ENCODE results near the gene TNFAIP8L2. TPM values are rescaled to one million over a fixed set of nuclear protein-coding genes. Genes with fewer than 3 reads are reported as not detected.

The TNFAIP8L2 gene
- total RNA-seq, 1 donor from 2014 or later, result 28.5 TPM

DNA sequence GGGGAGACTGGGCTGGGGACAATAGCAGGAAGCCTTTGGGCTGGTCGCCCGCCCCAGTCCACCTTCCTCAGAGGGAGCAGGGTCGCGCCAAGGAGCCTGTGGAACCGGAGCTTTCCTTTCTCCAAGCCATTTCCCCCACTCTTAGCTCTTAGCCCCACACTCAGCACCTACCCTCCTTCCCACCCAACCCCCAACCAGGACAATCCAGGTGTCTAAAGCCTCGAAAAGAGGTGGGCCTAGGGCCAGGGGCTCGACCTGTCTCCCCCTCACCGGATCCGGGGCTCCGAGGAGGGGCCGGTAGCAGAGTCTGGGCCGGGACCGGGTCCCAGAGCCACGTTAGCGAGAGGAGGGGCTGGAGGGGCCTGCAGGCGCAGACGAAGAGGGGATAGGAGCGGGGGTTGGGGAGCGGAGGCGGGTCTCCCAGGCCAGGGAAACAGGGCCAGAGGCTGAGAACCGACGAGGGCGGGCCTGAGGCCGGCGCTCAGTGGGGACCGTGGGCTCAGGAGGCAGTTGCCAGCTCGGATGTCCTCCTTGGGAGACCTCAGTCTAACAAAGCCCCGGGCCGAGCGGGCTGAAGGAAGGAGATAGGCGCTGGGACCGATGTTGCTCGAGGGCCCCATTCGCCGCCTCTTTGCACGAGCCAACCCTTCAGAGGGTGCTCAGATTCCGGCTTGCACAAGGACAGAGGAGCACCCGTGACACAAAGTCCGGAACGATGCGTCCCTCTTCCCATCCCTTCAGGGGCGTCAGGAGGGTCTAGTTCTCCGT is 11.0 kb upstream of the TNFAIP8L2 start:
- intact Hi-C loops (cut with micrococcal nuclease), result loop anchor here (1.0 kb wide), 1 partner anchor 11 kb away; the partner anchor contains the start of gene TNFAIP8L2

- intact Hi-C loops (cut with micrococcal nuclease), result loop anchor here (1.0 kb wide), 1 partner anchor 10 kb away; the partner anchor contains the start of gene TNFAIP8L2
Measured at GRCh38 chr1:151146072-151146411, 10.4 kb upstream of the TNFAIP8L2 start.

DNA sequence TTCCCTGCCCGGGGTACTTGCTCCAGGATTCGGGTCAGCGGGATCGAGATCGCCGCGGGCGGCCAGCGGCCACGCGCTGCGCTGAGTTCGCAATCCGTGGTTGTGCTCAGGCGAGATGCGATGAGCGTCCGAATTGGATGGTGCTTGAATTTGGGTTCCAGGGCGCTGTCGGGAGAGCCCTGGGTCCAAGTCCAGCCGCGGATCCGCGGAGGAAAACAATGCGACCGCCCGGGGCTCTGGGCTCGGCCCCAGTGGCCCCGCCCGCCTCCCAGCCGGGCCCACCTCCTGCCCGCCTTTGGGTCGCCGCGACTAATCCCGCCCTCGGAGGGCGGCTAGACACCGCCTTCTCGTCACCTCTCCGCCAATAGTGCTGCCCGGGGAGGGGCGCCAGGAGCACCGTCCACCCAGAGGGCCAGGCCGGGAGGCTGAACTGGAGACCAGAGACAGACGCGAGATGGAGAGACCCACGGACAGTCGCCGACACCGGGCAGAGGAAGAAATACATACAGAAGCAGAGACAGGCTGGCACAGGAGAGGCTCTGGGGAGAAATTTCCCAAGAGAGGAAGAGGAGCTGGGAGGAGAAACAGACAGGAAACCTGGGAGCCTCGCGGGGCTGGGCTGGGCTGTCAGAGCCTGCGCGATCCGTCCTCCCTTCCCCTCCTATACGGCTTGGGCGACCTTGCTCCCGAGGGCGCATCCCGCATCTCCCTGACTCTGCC is 9.9 kb upstream of the TNFAIP8L2 start, which contains the start of gene SEMA6C:
Gene SEMA6C (minus strand): TSS at position 220 of the 720 bp plus-strand sequence. CDS start 4,010 bp downstream, outside the sequence.
- intact Hi-C loops (cut with micrococcal nuclease), result loop anchor here (1.0 kb wide), 1 partner anchor 10 kb away; the partner anchor contains the start of gene TNFAIP8L2

- intact Hi-C loops (cut with micrococcal nuclease), result no loop called here
Measured at GRCh38 chr1:151147132-151147503, 9.3 kb upstream of the TNFAIP8L2 start.

GRCh38 chr1:151147665-151148064 is 8.8 kb upstream of the TNFAIP8L2 start:
- intact Hi-C loops (cut with micrococcal nuclease), result no loop called here

DNA sequence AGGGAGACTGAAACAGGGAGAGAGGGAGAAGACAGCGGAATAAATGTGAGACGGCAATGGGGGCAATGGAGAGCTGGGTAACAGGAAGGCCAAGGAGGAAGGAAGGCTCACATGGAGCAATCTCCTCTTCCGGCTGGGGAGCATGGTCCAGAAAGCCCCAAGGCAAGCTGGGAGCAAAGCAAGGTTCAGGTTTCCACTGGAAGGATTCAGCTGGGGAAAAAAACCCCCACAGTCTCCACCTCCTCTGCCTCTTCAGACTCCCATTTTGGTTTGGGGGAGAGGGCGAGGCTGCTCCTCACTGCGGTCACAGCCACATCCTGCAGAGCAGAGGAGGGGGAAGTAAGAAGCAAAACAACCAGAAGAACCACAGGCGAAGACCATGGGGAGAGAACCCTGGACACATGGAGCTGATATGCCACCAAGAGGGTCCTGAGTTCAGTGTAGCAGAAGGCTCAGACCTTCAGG is 650 bp downstream of the TNFAIP8L2 start:
- intact Hi-C loops (cut with micrococcal nuclease), result loop anchor here (1.0 to 5.0 kb wide), 5 partner anchors 8 to 594 kb away; partner anchors contain the start of genes CDC42SE1, LYSMD1, MINDY1 and PIP5K1A

GRCh38 chr1:151158326-151158725 is 1.9 kb downstream of the TNFAIP8L2 start:
- intact Hi-C loops (cut with micrococcal nuclease), result loop anchor here (5.0 kb wide), 2 partner anchors 39 to 151 kb away; partner anchors contain the start of genes MINDY1, PIP5K1A and PRUNE1

GRCh38 chr1:151158751-151159251 is 2.4 kb downstream of the TNFAIP8L2 start:
- intact Hi-C loops (cut with micrococcal nuclease), result loop anchor here (5.0 kb wide), 2 partner anchors 38 to 152 kb away; partner anchors contain the start of genes MINDY1, PIP5K1A and PRUNE1

- intact Hi-C loops (cut with micrococcal nuclease), result loop anchor here (5.0 kb wide), 2 partner anchors 38 to 152 kb away; partner anchors contain the start of genes MINDY1, PIP5K1A and PRUNE1
Measured at GRCh38 chr1:151159373-151159772, 2.9 kb downstream of the TNFAIP8L2 start.

- intact Hi-C loops (cut with micrococcal nuclease), result loop anchor here (1.0 kb wide), 3 partner anchors 8 to 116 kb away; partner anchors contain the start of gene VPS72
Measured at GRCh38 chr1:151164732-151165280, 8.4 kb downstream of the TNFAIP8L2 start.

DNA sequence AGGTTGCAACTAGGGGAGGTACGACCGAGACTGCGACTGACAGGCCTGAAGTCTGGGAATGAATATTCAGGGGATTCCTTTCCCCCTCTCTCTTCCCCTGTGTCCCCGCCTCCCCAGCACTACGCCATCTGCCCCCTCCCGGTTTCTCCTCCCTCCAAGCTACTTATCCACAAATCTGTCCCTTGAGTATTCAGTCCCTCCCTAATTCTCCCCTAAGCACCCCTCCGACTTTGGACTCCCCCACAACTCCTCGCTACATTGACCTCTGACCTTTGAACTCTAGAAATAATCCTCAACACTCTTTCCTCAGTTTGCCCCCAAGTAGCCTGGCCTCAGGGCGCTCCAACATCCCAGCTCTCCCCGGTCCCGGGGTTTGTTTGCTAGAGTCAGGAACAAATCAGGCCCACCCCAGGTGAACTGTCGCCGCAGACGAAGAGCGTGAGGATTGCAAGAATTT is 8.9 kb downstream of the TNFAIP8L2 start:
- intact Hi-C loops (cut with micrococcal nuclease), result loop anchor here (1.0 kb wide), 3 partner anchors 8 to 116 kb away; partner anchors contain the start of gene VPS72

- intact Hi-C loops (cut with micrococcal nuclease), result loop anchor here (1.0 kb wide), 4 partner anchors 9 to 115 kb away; partner anchors contain the start of genes PIP5K1A and VPS72
Measured at GRCh38 chr1:151165738-151166504, 9.5 kb downstream of the TNFAIP8L2 start, which contains the start of the genes LYSMD1 and SCNM1. Gene LYSMD1, minus strand, starts transcription at chr1:151165902. Its CDS starts 644 bp downstream, at chr1:151165258. Gene SCNM1, plus strand, starts transcription at chr1:151166144. Its CDS starts 9 bp downstream, at chr1:151166153.

GRCh38 chr1:151166505-151166956 is 10.1 kb downstream of the TNFAIP8L2 start:
- intact Hi-C loops (cut with micrococcal nuclease), result loop anchor here (1.0 kb wide), 1 partner anchor 32 kb away; the partner anchor contains the start of gene PIP5K1A

DNA sequence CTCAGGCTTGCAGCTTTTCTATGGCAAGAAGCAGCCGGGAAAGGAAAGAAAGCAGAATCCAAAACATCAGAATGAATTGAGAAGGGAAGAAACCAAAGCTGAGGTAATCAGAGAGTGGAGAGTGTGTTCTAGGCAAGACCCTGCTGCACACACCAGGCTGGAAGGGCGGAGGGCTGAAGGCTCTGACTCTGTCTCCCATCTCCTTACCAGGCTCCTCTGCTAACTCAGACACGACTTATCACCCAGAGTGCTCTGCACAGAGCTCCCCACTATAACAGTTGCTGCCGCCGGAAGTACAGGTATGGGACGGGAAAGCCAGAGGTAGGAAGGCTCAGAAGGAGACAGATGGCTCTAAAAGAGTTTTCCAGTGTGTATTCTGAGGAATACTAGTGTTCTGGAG is 10.7 kb downstream of the TNFAIP8L2 start:
- intact Hi-C loops (cut with micrococcal nuclease), result no loop called here

DNA sequence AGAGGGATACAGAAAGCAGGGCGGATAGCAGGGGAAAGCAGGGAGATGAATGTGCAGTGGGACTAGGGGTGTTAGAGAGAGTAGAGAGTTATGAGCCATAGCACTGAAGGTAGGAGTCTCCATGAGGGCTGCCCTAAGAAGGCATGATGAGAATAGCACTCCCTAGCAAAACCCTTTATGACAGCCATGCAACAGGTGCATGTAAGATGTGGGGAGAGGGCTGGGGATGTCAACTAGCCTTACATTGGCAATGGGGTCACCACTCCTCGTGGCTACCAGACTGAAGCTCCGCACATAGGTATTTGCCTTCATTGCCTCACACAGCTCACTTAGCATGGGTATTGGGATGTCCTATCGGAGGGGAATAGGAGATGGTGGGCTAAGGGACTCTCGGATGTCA is 14.7 kb downstream of the TNFAIP8L2 start:
- intact Hi-C loops (cut with micrococcal nuclease), result no loop called here

DNA sequence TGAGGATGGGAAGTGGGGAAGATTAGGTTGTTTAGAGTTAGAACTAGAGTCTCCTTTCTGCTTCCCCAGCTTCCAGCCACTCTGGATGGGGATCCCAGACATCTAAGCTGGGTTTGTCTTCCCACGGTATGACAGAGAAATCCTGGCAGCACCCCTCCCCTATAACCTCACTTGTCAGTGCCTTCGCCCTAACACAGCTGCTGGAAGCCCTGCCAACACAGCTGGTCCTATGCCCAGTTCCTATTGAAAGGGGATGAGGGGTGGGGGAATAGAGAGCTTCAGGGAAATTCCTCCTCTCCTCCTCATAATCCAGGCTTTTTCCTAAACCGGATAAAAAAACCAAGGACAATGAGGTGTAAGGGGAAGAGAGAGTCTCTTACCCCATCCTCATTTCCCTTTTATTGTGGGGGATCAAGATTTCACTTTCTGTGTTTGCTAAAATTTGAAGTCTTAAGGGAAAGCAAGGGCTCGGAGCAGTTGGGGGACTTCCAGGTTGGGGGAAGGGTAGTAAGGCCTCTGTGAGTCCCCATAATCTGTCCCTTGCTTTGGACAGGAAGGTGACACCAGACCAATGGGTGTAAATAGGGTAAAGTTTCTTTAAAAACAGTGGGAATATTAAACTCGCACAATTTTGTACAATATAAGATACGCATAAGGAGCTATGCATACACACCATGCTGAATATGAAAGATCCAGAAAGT is 18.7 kb downstream of the TNFAIP8L2 start:
- intact Hi-C loops (cut with micrococcal nuclease), result no loop called here

- intact Hi-C loops (cut with micrococcal nuclease), result no loop called here
Measured at GRCh38 chr1:151175863-151176262, 19.4 kb downstream of the TNFAIP8L2 start, which contains the start of gene TMOD4. Gene TMOD4, minus strand, starts transcription at chr1:151175981. Its CDS starts 1,106 bp downstream, at chr1:151174875.

GRCh38 chr1:151176514-151177045 is 20.1 kb downstream of the TNFAIP8L2 start:
- intact Hi-C loops (cut with micrococcal nuclease), result no loop called here

GRCh38 chr1:151184211-151184610 is 27.8 kb downstream of the TNFAIP8L2 start:
- intact Hi-C loops (cut with micrococcal nuclease), result no loop called here

Measured in T-helper 2 cell treated with Interferon-gamma antibody and Interleukin-4, amounts not matched to agents 100 ng/mL and 5 ng/mL, for 36 hours (primary cell).